Loucy (cell line): ENCODE data around the gene SRRM3.

Experiments used
- H2AFZ ChIP-seq: fragments of 200-600 bp; sonication (generic); 2 replicates; pipeline ENCODE4 v1.6.0; 2016; ENCODE audit warnings: antibody characterized with exemption, mild to moderate bottlenecking, low read length, moderate library complexity
- H3F3A ChIP-seq: fragments of 200-600 bp; 2 replicates; pipeline ENCODE4 v1.6.0; 2016; ENCODE audit warnings: antibody characterized with exemption, low read depth, mild to moderate bottlenecking
- H3K27me3 ChIP-seq: fragments of 200-600 bp; sonication (generic); 2 replicates; pipeline ENCODE4 v1.6.1; 2014; ENCODE audit warnings: low read length, mild to moderate bottlenecking; ENCODE audit not compliant: insufficient read depth, poor library complexity, severe bottlenecking
- H3K36me3 ChIP-seq: fragments of 200-600 bp; sonication (generic); 2 replicates; pipeline ENCODE4 v1.6.1; 2016; ENCODE audit warnings: low read length; ENCODE audit not compliant: insufficient read depth
- H3K4me1 ChIP-seq: fragments of 200-600 bp; sonication (generic); 2 replicates; pipeline ENCODE4 v1.5.1; 2014; ENCODE audit warnings: low read length, mild to moderate bottlenecking; ENCODE audit not compliant: insufficient read depth, poor library complexity, severe bottlenecking
- H3K4me2 ChIP-seq: fragments of 200-600 bp; sonication (generic); 2 replicates; pipeline ENCODE4 v1.6.0; 2014; ENCODE audit warnings: antibody characterized with exemption, low read length, low read depth, mild to moderate bottlenecking; ENCODE audit not compliant: poor library complexity, severe bottlenecking
- H3K4me3 ChIP-seq: fragments of 200-600 bp; sonication (generic); 2 replicates; pipeline ENCODE4 v1.5.1; 2014; ENCODE audit warnings: low read length, mild to moderate bottlenecking, mixed read lengths; ENCODE audit not compliant: poor library complexity, severe bottlenecking
- H3K79me2 ChIP-seq: fragments of 200-600 bp; sonication (generic); 2 replicates; pipeline ENCODE4 v1.6.1; 2014; ENCODE audit warnings: low read length; ENCODE audit not compliant: insufficient read depth
- H3K9ac ChIP-seq: fragments of 200-600 bp; sonication (generic); 2 replicates; pipeline ENCODE4 v1.6.0; 2014; ENCODE audit warnings: mild to moderate bottlenecking, low read depth, low read length, moderate library complexity; ENCODE audit not compliant: poor library complexity, severe bottlenecking
- H3K9me2 ChIP-seq: fragments of 200-600 bp; sonication (generic); replicated peaks from 2 replicates; pipeline ENCODE4 v1.6.1; 2016; ENCODE audit warnings: low read depth, low read length, mixed read lengths
- H3K9me3 ChIP-seq: fragments of 200-600 bp; sonication (generic); 2 replicates; pipeline ENCODE4 v1.6.1; 2014; ENCODE audit warnings: mild to moderate bottlenecking, antibody characterized with exemption, low read length, low read depth; ENCODE audit not compliant: insufficient read depth
- H4K20me1 ChIP-seq: fragments of 200-600 bp; sonication (generic); 2 replicates; pipeline ENCODE4 v1.6.0; 2014; ENCODE audit warnings: antibody characterized with exemption, low read length, mild to moderate bottlenecking; ENCODE audit not compliant: insufficient read depth, poor library complexity, severe bottlenecking
- CTCF ChIP-seq: fragments of 200-600 bp; sonication (generic); conservative IDR thresholded peaks from 2 replicates; pipeline ENCODE4 v1.5.1; 2014; ENCODE audit warnings: mild to moderate bottlenecking, antibody characterized with exemption, low read length
- EZH2phosphoT487 ChIP-seq: fragments of 200-600 bp; IDR thresholded peaks from 2 replicates; pipeline ENCODE4 v1.6.1; 2018; ENCODE audit warnings: antibody characterized with exemption, mild to moderate bottlenecking, moderate library complexity, borderline replicate concordance

SRRM3 gene

DNA sequence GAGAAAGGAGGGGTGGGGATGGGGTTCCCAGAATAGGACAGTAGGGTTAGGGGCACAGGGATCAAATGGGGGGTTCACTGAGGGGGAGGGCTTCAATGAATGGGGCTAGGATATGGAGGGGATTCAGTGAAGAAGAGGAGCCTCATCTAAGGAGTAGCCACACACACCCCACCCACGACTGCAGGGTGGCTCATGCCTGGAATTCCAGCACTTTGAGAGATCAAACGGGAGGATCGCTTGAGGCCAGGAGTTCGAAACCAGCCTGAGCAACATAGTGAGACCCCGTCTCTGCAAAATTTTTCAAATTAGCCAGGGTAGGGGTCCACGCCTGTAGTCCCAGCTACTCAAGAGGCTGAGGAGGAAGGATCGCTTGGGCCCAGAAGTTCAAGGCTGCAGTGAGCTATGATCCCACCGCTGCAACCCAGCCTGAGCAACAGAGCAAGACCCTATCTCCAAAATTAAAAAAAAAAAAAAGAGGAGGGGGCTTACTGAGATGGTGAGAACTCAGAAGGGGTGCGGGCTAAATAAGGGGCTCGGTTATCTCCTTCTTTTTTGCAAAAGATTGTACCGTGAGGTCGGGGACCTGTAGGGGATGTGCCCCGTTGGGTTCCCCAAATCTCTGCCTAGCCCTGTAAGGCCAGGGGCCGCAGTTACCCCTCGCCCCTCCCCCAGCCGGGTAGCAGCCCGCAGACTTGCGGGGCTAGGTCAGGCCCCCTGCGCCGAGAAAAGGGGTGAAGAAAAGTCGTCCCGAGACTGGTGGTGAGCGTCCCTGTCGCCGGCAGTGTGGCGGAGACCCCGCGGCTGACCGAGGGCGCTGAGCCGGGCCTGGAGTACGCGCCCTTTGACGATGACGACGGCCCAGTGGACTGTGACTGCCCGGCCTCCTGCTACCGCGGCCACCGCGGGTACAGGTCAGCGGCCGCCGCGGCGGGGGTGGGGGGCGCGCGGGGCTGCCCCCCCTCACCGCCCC lies 57.7 kb downstream of the SRRM3 start:
- Histone ChIP-seq H2AFZ (no peak overlapping the region), H3K9me2 (no peaks in the 10 kb centered on the region), H3K4me2 (no peak overlapping the region), H4K20me1 (no peaks in the 10 kb centered on the region), H3K27me3 (no peaks in the 10 kb centered on the region), H3K79me2 (no peaks in the 10 kb centered on the region), H3K4me3 (no peak overlapping the region), H3K4me1 (no peaks in the 10 kb centered on the region), H3F3A (no peaks in the 10 kb centered on the region), H3K36me3 (no peaks in the 10 kb centered on the region), H3K9ac (no peak overlapping the region), H3K9me3 (no peaks in the 10 kb centered on the region)
- TF ChIP-seq EZH2phosphoT487 (no peak), CTCF (no peak)

GRCh38 chr7:76260171-76260703 lies 58.5 kb downstream of the SRRM3 start:
- Histone ChIP-seq H3K9me2 (no peaks in the 10 kb centered on the region), H3K9me3 (no peaks in the 10 kb centered on the region), H3K4me3 (no peak overlapping the region), H4K20me1 (no peaks in the 10 kb centered on the region), H3K27me3 (no peaks in the 10 kb centered on the region), H3K4me1 (no peaks in the 10 kb centered on the region), H3F3A (no peaks in the 10 kb centered on the region), H3K79me2 (no peaks in the 10 kb centered on the region), H3K9ac (no peak overlapping the region), H2AFZ (no peak overlapping the region), H3K4me2 (no peak overlapping the region), H3K36me3 (no peaks in the 10 kb centered on the region)
- TF ChIP-seq EZH2phosphoT487 (no peak), CTCF (no peak)

DNA sequence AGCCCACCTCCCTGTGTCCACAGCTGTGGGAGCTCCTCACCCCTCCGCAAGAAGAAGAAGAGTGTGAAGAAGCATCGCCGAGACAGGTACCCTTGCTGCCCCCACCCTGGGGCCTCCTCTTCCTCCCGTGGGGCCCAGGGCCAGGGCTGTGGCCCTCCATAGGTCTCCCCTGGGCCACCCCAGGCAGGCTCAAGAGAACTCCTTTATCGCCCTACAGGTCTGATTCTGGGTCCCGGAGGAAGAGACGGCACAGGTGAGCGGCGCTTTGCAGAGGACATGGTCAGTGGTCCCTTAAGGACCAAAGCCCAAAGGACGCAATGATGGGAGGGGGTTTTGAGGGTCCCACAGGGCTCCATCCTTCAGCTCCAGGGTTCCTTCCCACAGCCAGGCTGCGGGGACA lies 59.6 kb downstream of the SRRM3 start:
- H3K36me3 ChIP-seq: no peaks in the 10 kb centered on the region
- H2AFZ ChIP-seq: no peak overlapping the region; the same call in 1 of the 2 replicates
- H3K9ac ChIP-seq: no peak overlapping the region
- TF ChIP-seq EZH2phosphoT487: no peak
- TF ChIP-seq CTCF: no peak
- no peaks in the 10 kb centered on the region for H3K4me1 ChIP-seq
- no peaks in the 10 kb centered on the region for H3K79me2 ChIP-seq
- H3F3A ChIP-seq: no peaks in the 10 kb centered on the region
- H3K4me3 ChIP-seq: no peak overlapping the region
- H3K9me3 ChIP-seq: no peaks in the 10 kb centered on the region
- H3K4me2 ChIP-seq: no peak overlapping the region
- no peaks in the 10 kb centered on the region for H3K27me3 ChIP-seq
- H3K9me2 ChIP-seq: no peaks in the 10 kb centered on the region
- H4K20me1 ChIP-seq: no peaks in the 10 kb centered on the region
